ENCODE data around the gene PER2.

GRCh38 chr2:238286551-238286950, 1.9 kb downstream of the PER2 start:
- no peak for TF ChIP-seq CTCF (tag by site-specific recombination; IDR thresholded peaks at IDR 0.05)
- TF ChIP-seq SALL2 (tag by site-specific recombination; IDR thresholded peaks at IDR 0.05; ENCODE audit: borderline replicate concordance) = no peak
- no peak for TF ChIP-seq ZNF571 (tag by site-specific recombination; IDR thresholded peaks at IDR 0.05)

Measured in HEK293 (cell line).